Measurements from ENCODE around the gene STK39.

Gene STK39

DNA sequence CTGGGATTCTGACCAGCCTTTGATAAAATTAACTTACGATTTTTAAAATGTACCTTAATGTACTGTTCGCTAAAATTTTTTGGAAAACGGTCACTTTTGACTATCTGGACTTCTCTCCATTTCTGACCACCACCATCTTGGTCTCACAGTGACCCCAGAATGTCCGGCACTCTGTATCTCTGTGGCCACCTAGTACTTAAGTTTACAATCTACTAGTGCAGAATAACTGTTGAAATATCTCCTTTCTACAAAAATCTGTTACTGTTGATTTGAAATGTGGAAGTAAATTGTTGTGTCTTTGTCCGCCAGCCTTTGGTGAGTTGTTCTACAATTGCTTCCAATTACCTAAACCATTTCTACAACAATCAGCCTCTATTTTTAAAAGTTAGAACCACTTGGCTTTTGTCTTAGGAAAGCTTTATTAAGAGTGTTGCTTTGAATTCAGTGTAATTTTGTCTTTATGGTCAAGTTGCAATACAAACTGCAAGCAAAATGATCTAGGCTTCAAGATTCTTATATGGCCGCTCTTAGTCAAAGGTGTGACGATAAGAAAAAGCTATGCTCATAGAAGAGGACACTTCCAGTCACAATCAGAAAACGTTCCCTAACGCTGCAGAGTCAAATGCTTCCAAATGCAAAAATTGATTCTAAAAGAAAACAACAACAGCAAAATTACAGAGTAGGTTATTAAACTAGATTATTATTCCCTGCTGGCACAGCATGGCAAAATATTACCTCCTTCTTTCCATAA is 283.3 kb downstream of the STK39 start:
- H3K4me3 ChIP-seq (ENCODE audit: low read depth, low read length): no peak overlapping the region
- no peak for DNase-seq (ENCODE audit: low read depth)
- in situ Hi-C loops (cut with HindIII; ENCODE audit: low sequenced_read_pairs): no loop called here

DNA sequence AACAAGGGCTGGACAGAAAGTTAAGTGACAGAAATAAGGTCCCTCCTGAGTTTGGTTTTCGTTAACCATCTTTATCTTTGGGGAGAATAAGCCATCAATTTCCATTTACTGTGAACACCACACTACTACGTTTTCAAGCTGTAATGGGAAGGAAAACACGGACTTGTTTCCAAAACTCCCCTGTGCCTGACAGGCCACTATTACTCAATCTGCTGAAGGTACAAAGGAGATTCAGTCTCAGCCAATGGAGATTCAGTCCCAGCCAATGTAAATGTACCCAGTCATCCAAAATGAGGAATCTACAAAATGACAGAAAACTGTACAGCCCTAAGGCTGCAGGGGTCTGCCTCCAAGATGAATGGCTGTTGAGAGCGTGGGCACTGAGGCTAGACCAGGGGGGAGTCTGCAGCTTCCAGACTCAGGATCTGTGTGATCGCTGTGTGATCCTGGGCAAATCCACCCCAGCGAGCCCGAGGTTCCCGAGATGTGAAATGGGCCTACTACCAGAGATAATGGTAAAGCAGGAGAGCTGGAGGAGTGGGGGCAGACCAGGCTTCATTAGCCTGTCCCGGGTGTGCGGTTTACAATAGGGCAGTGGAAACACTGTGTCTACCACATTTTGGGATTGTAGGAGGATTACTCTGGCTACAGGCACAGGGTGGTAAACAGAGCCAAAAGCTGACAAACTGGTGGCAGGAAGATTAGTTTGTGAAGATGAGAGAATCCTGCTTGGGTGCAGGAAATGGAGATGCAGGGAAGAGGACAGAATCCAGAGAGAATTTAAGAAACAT is 284.8 kb downstream of the STK39 start:
- no peak overlapping the region for H3K4me3 ChIP-seq (ENCODE audit: low read depth, low read length)
- TF ChIP-seq, protein P1, sequence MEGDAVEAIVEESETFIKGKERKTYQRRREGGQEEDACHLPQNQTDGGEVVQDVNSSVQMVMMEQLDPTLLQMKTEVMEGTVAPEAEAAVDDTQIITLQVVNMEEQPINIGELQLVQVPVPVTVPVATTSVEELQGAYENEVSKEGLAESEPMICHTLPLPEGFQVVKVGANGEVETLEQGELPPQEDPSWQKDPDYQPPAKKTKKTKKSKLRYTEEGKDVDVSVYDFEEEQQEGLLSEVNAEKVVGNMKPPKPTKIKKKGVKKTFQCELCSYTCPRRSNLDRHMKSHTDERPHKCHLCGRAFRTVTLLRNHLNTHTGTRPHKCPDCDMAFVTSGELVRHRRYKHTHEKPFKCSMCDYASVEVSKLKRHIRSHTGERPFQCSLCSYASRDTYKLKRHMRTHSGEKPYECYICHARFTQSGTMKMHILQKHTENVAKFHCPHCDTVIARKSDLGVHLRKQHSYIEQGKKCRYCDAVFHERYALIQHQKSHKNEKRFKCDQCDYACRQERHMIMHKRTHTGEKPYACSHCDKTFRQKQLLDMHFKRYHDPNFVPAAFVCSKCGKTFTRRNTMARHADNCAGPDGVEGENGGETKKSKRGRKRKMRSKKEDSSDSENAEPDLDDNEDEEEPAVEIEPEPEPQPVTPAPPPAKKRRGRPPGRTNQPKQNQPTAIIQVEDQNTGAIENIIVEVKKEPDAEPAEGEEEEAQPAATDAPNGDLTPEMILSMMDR (IDR thresholded peaks at IDR 0.05; ENCODE audit: low read depth, low read length, missing control alignments): no peak
- in situ Hi-C loops (cut with HindIII; ENCODE audit: low sequenced_read_pairs): no loop called here
- DNase-seq (ENCODE audit: low read depth): no peak

More for the DNA sequence above, 283.3 kb downstream of the STK39 start:
- TF ChIP-seq, protein P1 (IDR thresholded peaks at IDR 0.05; ENCODE audit: low read depth, low read length, missing control alignments): no peak

DNA sequence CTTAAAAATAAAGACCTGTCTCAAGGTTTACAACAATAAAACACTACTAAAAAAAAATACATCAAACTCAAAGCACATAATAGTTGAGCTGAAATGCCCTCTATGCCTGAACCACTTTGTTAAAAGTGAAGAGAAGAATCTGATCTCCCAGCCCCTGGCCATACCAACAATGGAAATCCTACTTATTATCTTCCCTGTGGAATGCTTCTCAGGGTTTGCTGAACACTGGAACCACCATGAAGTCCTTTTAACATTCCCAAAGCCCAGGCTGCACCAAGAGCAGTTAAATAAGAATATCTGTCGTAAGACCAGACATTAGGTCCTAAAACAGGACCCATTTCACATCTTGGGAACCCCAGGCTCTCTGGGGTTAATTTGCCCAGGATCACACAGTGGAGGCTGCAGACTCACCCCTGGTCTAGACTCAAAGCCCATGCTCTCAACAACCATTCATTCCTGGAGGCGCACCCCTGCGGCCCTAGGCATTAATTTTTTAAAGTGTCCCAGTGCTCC is 285.8 kb downstream of the STK39 start:
- TF ChIP-seq, protein P1 (IDR thresholded peaks at IDR 0.05; ENCODE audit: low read depth, low read length, missing control alignments): no peak
- no peak for DNase-seq (ENCODE audit: low read depth)
- in situ Hi-C loops (cut with HindIII; ENCODE audit: low sequenced_read_pairs): no loop called here
- H3K4me3 ChIP-seq (ENCODE audit: low read depth, low read length): no peak overlapping the region

DNA sequence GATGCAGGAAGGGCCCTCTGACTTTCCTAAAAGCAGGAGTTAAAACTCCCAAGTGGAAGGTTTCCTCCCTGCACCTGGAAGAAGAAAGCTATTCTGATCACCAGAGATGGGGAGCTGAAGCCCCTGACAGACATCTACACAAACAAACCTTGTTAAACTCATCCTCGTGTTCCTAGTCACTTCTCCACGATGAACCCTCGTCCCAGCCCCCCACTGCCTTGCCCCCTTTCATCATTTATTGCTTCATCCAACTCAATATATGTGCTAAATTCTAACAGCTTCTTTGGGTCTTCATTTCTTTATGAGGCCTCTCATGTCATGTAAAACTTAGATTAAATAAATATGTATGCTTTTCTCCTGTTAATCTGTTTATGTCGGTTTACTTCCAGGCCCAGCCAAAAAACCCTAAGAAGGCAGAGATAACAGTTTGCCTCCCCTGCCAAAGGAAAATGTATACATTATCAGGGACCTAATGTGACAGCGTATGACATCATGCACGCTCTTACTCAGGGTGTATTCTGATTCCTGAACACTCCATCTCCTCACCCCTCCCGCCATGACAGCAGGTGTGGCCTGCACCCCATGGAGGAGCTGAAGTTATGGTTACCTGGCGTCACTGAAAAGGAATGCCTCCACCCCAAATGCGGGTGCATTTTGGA is 287.2 kb downstream of the STK39 start:
- TF ChIP-seq, protein P1 (IDR thresholded peaks at IDR 0.05; ENCODE audit: low read depth, low read length, missing control alignments): no peak
- no peak overlapping the region for H3K4me3 ChIP-seq (ENCODE audit: low read depth, low read length)
- no peak for DNase-seq (ENCODE audit: low read depth)
- in situ Hi-C loops (cut with HindIII; ENCODE audit: low sequenced_read_pairs): no loop called here

DNA sequence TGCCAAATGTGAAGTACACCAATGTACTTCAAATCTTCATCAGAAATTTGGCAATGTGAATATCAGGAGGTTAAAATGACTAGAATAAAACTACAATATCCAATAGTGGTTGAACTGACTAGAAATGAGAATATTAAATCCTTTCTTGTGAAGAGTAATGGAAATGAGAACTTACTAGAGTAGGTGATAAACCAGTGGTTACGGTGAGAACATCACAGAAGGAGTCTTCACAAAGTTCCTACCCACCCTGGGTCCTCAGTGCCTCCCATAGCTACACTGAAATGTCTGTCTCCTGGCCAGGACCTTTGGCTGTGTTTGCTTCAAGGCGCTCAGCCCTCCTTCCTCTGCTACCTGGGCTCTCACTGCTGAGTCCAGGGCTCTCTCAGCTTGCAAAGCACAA is 289.7 kb downstream of the STK39 start:
- DNase-seq (ENCODE audit: low read depth): no peak
- TF ChIP-seq, protein P1 (IDR thresholded peaks at IDR 0.05; ENCODE audit: low read depth, low read length, missing control alignments): no peak
- H3K4me3 ChIP-seq (ENCODE audit: low read depth, low read length): no peak overlapping the region
- in situ Hi-C loops (cut with HindIII; ENCODE audit: low sequenced_read_pairs): no loop called here

DNA sequence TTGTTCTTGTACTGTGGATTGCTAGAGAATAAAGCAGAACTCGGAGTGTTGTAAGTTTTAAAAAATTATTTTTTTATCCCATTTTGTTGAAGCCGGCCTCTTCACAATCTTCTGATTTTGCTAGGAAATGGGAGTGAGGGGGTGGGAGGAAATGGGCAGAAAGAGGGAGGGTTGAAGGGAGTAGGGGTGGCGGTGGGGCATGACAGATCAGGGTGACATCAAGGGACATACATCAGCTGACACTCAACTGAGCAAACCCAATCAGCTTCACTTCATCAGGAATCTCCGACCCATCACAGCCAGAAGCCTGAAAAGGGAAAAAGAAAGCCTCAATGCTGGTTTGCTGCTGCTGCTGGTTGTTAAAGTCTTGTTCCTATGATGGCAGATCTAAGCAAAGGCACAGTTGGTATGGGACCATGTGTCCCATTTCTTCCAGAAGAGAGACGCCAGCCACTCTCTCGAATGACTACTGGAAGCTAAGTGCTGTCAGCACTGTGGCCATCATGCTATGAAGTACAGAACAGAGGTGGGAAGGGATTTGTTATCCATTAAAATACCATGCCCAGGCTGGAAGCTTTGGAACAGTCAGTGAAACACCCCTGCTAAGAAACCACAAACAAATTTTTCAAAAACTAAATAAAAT is 292.0 kb downstream of the STK39 start:
- TF ChIP-seq, protein P1 (IDR thresholded peaks at IDR 0.05; ENCODE audit: low read depth, low read length, missing control alignments): no peak
- no peak overlapping the region for H3K4me3 ChIP-seq (ENCODE audit: low read depth, low read length)
- in situ Hi-C loops (cut with HindIII; ENCODE audit: low sequenced_read_pairs): no loop called here
- no peak for DNase-seq (ENCODE audit: low read depth)

Measured in astrocyte of the cerebellum (primary cell).